Head of caudate nucleus (tissue), 42 donors: ENCODE results near the gene RTN4.
"Not testable (repeated sequence)": the region's sequence is repeated elsewhere in the genome, so short reads cannot be mapped to it uniquely, and the experiment has no call there.

Experiments
- DNase-seq, 42 donors: peaks; one replicate each; pipeline versions ENCODE4 v3.0.0 to v3.0.0-alpha.2; 2020 to 2021; ENCODE audit warnings: mixed read lengths in 7 of 42
- intact Hi-C: fragments of 100-400 bp; cut with DNase I; formaldehyde crosslinking; loops from one replicate; pipeline ENCODE4 v1.15.0; 2022

The RTN4 gene

DNA sequence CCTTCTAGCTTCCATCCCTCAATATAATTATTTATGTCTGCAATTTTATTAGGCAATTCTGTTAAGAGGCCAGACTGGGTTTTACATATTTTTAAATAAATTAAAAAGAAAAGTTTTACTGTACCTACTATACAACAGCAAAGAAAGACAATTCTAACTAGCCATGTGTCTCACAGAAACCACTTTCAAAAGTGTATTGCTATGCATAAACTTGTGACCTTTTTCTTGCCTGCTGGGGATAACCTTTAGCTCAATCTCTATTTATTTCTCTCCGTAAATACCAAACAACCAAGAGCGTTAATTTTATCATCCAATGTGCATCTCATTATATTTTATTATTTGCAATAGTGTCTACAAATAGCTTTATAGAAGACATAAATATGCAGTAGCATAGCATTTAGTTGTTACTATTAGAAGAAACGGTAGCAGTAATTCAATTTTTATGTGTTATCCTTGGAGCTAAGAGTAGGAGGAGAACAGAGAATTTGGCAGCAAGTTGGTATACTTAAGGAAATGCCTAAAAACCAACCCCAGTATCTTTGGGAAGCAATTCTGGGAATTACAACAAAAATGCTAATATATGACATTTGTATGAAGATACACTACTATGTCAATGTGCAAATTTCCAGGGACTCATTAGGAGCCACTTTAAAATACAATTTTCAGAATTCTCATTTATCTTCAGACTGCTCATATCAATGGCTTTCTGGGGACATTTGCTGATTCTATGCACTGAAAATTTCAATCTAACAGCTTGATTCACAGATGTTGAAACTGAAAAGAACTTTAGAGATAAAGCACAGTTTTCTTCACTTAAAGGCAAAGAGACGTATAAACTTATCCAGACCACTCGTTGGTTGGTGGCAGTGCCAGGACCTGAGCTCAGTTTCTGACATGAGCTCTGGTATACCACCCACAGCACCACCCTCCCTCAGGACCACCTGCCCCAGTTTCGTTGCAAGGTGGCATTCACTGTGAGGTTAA lies 23.0 kb upstream of the RTN4 start:
- DNase-seq: no peak
- intact Hi-C loops: no loop called here

DNA sequence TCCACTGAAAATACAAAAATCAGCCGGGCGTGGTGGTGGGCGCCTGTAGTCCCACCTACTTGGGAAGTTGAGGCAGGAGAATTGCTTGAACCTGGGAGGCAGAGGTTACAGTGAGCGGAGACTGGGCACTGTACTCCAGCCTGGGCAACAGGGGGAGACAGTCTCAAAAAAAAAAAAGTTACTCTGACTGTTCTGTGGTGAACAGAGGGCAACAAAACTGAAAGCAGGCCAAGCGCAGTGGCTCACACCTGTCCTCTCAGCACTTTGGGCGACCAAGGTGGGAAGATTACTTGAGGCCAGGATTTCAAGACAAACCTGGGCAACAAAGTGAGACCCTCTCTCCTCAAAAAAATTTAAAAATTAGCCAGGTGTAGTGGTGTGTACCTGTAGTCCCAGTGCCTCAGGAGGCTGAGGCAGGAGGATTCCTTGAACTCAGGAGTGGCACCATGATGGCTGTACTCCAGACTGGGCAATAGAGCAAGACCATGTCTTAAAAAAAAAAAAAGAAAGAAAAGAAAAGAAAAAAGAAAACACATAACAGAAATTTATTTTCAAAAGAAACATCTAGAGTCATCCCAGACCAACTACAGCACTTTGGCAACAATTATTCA lies 13.6 kb upstream of the RTN4 start:
- intact Hi-C loops: no loop called here
- DNase-seq: no peak

GRCh38 chr2:55063226-55063625 lies 13.0 kb upstream of the RTN4 start:
- no peak for DNase-seq
- intact Hi-C loops: no loop called here

GRCh38 chr2:55062754-55063153 lies 12.5 kb upstream of the RTN4 start:
- intact Hi-C loops: no loop called here
- DNase-seq: no peak

- no peak for DNase-seq
- intact Hi-C loops: no loop called here
Observed at GRCh38 chr2:55061523-55062344, 11.5 kb upstream of the RTN4 start.

DNA sequence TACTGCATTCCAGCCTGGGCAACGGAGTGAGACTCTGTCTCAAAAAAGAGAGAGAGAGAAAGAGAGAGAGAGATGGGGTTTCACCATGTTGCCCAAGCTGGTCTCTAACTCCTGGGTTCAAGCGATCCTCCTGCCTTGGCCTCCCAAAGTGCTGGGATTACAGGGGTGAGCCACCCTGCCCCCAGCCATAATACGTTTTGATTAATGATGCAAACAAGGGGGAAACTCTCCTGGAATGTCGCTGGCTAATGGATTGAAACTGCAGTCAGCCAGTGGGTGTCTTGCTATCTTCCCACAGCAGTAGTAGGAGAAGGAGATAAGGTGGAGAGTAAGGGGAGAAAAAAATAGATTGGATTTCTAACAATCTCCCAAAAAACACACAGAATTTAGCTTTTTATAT lies 9.5 kb upstream of the RTN4 start:
- intact Hi-C loops: no loop called here

GRCh38 chr2:55057474-55057873 lies 7.2 kb upstream of the RTN4 start:
- intact Hi-C loops: no loop called here
- no peak for DNase-seq

More for the DNA sequence above, 9.5 kb upstream of the RTN4 start:
- DNase-seq: no peak

DNA sequence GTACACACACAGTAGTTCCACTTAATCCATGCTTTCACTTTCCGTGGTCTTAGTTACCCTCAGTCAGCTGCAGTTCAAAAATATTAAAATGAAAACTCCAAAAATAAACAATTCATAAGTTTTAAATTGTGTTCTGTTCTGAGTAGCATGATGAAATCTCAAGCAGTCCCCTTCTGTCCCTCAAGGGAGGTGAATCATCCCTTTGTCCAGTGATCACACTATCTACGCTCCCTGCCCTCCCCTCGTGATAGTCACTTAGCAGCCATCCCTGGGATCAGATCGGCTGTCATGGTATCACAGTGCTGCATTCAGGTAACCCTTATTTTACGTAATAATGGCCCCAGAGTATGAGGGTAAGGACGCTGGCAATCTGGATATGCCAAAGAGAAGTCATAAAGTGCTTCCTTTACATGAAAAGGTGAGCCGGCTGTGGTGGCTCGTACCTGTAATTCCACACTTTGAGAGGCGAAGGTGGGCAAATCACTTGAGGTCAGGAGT lies 5.8 kb upstream of the RTN4 start:
- intact Hi-C loops: no loop called here
- no peak for DNase-seq

DNA sequence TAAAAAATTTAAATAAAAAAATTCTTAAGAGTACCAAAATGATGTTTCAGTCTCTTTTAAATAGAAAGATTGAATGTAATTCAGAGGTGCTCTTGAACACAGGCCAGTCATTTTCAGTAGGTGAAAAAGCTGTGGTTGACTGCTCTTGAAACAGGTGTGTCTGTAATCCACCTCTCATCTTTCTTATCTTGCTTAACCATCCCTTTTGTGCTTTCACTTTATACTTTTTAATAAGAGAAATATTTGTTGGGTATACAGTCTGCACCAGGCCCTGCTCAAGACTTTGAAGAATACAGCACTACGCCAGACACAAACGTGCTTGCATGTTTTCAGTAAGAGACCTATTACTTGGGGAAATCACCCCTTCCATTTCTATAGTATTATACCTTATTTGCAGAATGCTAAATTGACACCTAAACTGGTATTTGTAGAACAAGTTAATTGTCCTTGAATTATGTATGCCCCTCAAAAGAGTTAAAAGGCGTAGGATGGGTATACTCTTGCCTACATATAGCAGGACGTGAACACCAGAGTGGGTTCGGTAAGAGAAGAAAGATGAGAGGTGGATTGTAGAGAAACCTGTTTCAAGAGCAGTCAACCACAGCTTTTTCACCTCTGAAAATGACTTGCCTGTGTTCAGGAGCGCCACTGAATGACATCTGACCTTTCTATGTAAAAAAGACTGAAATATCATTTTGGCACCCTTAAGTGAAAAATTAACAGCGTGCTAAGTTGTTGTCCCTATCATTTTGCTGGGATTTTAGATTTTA lies 4.0 kb upstream of the RTN4 start:
- intact Hi-C loops: no loop called here
- DNase-seq: no peak

DNA sequence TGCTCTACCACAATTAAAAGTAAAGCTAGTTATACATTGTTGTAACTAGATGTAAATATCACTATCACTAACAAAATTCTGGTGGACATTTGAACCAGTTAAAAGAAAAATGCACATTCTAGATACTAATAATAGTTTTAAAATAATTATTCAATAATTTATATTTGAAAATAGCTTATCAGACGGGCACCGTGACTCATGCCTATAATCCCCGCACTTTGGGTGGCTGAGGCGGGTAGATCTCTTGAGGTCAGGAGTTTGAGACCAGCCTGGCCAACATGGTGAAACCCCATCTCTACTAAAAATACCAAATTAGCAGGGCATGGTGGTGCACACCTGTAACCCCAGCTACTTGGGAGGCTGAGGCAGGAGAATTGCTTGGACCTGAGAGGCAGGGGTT lies 3.0 kb upstream of the RTN4 start:
- intact Hi-C loops, DNase-seq: not testable (repeated sequence)

GRCh38 chr2:55052129-55053061 lies 2.1 kb upstream of the RTN4 start:
- DNase-seq: no peak
- intact Hi-C loops: no loop called here

DNA sequence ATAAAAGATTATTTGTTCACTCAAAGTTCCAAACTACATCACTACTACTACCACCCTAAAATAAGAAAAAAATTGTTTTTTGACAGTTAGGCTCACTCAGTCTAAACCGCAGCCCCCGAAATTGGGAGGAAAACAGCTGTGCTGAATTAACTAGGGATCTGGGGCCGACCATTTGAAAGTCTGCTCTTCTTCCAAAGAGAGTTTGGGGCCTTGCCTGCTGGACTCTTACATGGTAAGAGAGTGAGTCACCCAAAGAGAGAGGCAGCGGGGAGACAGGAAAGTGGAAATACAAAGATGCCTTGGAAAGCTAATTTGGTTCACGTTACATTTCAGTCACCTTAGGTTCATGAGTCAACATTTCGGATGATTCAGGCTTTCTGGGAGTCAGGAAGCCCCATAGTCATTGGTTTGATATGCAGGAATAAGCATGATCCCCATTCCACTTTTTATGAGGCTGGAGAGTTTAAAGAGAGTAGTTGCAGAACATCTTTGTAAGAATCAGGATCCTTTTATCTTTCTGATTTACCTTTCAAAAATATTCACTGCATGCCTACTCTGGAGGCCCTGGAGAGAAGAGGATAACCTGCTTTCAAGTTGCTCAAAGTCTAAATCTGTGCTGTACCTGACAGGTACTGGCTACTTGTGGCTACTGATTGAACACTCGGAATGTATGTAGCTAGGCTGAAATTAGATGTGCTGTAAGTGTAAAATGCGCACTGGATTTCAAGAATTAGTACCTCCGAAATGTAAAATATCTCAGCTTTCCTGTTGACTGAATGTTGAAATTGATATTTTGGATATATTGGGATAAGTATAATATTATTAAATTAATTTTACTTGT lies 995 bp upstream of the RTN4 start:
- DNase-seq: peak in 22 of 42 donors; percentile 13 to 81 (median 32)
- intact Hi-C loops: loop anchor here (2.0 kb wide), 1 partner anchor 116 kb away; no protein-coding TSS in a partner anchor

- DNase-seq: peak in 4 of 42 donors; percentile 25 to 55 (median 28)
- intact Hi-C loops: loop anchor here (2.0 to 5.0 kb wide), 2 partner anchors 73 to 117 kb away; no protein-coding TSS in a partner anchor
Observed at GRCh38 chr2:55049821-55050099, 491 bp downstream of the RTN4 start.

GRCh38 chr2:55049043-55049820 lies 1.0 kb downstream of the RTN4 start:
- intact Hi-C loops: loop anchor here (5.0 kb wide), 1 partner anchor 73 kb away; no protein-coding TSS in a partner anchor
- peak; percentile 80 to 97 (median 92) for DNase-seq

DNA sequence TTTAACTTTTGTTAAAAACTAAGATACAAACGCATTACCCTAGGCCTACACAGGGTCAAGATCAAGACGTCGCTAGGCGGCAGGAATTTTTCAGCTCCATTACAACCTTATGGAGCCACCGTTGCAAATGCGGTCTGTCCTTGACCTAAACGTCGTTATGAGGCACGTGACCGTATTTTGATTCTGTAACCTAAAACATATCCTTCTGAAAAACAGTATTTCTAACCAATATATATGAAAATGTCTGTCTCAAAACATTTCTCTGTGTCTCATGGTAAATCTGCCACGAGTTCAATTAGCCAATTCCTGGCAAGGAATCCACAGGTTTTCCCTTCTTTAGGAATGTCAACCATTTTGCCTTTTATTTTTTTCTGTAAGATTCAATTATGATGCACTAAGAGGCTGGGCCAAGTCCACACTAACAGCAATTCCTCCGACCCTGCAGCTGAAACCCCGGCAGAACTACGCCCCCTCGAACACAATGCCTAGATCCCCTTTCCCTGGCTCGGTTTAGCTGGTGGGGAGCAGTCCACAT lies 1.7 kb downstream of the RTN4 start:
- intact Hi-C loops: loop anchor here (5.0 kb wide), 1 partner anchor 74 kb away; no protein-coding TSS in a partner anchor
- DNase-seq: peak in 39 of 42 donors; percentile 21 to 75 (median 51)
